ENCODE results near the gene TMEM200A.

DNA sequence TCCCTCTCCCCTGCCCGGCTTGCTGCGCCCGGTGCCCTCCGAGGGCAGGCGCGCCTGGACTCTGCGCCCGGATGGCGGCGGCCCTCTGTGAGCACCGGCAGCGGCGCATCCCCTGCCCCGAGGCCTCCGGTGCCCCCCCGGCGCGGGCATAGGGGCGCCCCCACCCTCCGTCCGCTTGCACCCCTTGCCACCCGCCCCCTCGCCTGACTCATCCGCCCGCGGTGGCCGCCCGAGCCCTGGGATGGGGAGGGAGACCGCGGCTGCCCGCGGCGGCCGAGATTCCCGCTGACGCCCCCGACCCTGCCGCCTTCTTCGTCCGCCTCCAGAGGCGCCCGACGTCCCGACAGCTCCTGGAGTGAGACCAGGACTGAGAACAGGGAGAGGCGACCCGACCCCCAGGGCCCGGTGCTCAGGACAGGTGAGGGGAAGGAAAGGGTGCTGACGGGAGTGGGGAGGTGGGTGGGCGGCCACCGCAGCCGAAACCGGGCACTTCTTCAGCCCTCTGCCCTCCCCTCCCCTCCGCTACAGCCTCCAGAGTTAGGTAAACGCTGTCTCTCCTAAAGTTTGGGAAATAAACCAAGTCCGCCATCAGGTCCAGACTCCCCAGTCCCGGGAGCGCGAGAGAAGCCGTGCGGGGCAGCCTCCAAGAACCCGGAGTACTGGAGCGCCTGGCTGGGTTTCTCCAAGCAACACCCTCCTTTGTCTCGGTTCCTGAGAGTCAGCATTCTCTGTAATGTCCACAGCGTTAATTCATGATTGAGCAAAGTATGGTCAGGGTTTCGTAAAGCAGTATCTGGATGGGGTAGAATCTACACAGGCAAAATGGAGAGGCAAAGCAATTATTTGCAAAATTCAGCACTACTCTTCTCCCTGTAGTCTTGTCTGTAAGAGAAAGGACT lies 539 bp downstream of the TMEM200A start:
- TF ChIP-seq, protein P1, sequence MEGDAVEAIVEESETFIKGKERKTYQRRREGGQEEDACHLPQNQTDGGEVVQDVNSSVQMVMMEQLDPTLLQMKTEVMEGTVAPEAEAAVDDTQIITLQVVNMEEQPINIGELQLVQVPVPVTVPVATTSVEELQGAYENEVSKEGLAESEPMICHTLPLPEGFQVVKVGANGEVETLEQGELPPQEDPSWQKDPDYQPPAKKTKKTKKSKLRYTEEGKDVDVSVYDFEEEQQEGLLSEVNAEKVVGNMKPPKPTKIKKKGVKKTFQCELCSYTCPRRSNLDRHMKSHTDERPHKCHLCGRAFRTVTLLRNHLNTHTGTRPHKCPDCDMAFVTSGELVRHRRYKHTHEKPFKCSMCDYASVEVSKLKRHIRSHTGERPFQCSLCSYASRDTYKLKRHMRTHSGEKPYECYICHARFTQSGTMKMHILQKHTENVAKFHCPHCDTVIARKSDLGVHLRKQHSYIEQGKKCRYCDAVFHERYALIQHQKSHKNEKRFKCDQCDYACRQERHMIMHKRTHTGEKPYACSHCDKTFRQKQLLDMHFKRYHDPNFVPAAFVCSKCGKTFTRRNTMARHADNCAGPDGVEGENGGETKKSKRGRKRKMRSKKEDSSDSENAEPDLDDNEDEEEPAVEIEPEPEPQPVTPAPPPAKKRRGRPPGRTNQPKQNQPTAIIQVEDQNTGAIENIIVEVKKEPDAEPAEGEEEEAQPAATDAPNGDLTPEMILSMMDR (IDR thresholded peaks at IDR 0.05 in 4 of 5, conservative IDR thresholded peaks at IDR 0.05 in 1 of 5) = no peak
- TF ChIP-seq POLR2A (IDR thresholded peaks at IDR 0.05) = no peak
